PC-9 (cell line): ENCODE results near the gene HIF1A. TPM values are rescaled to one million over a fixed set of nuclear protein-coding genes. Genes with fewer than 3 reads are reported as not detected.
A peak's percentile ranks its signal among the peaks of the same experiment; 100 is the strongest.

Source experiments
- BruUV-seq: library from RNA; stranded (reverse); fragments of 400-500 nt; replicated peaks from 2 replicates; lab custom pipeline; 2021; lab: Mats Ljungman, UMichigan
- CTCF ChIA-PET: fragments of 300-600 bp; sonication (Branson Sonifier 250); formaldehyde crosslinking; loops from one replicate; lab custom pipeline; 2022; ENCODE audit warnings: antibody characterized with exemption; lab: Charles Lee
- POLR2A ChIA-PET: fragments of 300-600 bp; sonication (Branson Sonifier 250); formaldehyde crosslinking; loops from one replicate; lab custom pipeline; 2022; ENCODE audit warnings: antibody characterized with exemption; ENCODE audit not compliant: unreplicated experiment; lab: Charles Lee
- DNase-seq, 2 experiments: peaks; one replicate each; pipeline versions ENCODE4 v3.0.0 to v3.0.0-alpha.2; 2015 to 2022; ENCODE audit warnings: mixed read lengths in 1 of 2
- H2AFZ ChIP-seq: fragments of 200-600 bp; sonication (generic); 2 replicates; pipeline ENCODE4 v1.8.1; 2017; ENCODE audit warnings: antibody characterized with exemption
- H3F3A ChIP-seq: fragments of 200-600 bp; sonication (generic); 2 replicates; pipeline ENCODE4 v1.8.1; 2017; ENCODE audit warnings: antibody characterized with exemption, mild to moderate bottlenecking, low read depth; ENCODE audit not compliant: insufficient read depth
- H3K27ac ChIP-seq: fragments of 200-600 bp; sonication (generic); 2 replicates; pipeline ENCODE4 v1.6.1; 2016; ENCODE audit warnings: mixed run types
- H3K27me3 ChIP-seq: fragments of 200-600 bp; sonication (generic); 2 replicates; pipeline ENCODE4 v1.6.1; 2016; ENCODE audit warnings: low read depth, mixed run types; ENCODE audit not compliant: insufficient read depth
- H3K36me3 ChIP-seq: fragments of 200-600 bp; sonication (generic); 2 replicates; pipeline ENCODE4 v1.6.1; 2016; ENCODE audit warnings: low read depth, mixed run types
- H3K4me1 ChIP-seq: fragments of 200-600 bp; sonication (generic); replicated peaks from 2 replicates; pipeline ENCODE4 v1.6.1; 2016; ENCODE audit warnings: mixed run types; ENCODE audit not compliant: insufficient read depth
- H3K4me2 ChIP-seq: fragments of 200-600 bp; sonication (generic); 2 replicates; pipeline ENCODE4 v1.6.1; 2017; ENCODE audit warnings: mixed run types
- H3K4me3 ChIP-seq: fragments of 200-600 bp; sonication (generic); 2 replicates; pipeline ENCODE4 v1.6.1; 2016; ENCODE audit warnings: mixed run types
- H3K79me2 ChIP-seq: fragments of 200-600 bp; sonication (generic); 2 replicates; pipeline ENCODE4 v1.6.1; 2017; ENCODE audit warnings: low read depth, mixed run types
- H3K9me2 ChIP-seq: fragments of 200-600 bp; sonication (generic); 2 replicates; pipeline ENCODE4 v1.8.1; 2017; ENCODE audit warnings: mild to moderate bottlenecking; ENCODE audit not compliant: insufficient read depth
- H3K9me3 ChIP-seq: fragments of 200-600 bp; sonication (generic); 2 replicates; pipeline ENCODE4 v1.8.1; 2016; ENCODE audit warnings: low read depth; ENCODE audit not compliant: insufficient read depth
- H4K20me1 ChIP-seq: fragments of 200-600 bp; sonication (generic); 2 replicates; pipeline ENCODE4 v1.8.1; 2017; ENCODE audit not compliant: insufficient read depth
- CTCF ChIP-seq: fragments of 200-600 bp; sonication (generic); conservative IDR thresholded peaks from 2 replicates; pipeline ENCODE4 v1.6.1; 2017; ENCODE audit warnings: mixed run types, antibody characterized with exemption, mild to moderate bottlenecking, moderate library complexity
- EZH2 ChIP-seq: fragments of 200-600 bp; sonication (generic); IDR thresholded peaks from 2 replicates; pipeline ENCODE4 v1.8.0; 2017; ENCODE audit warnings: antibody characterized with exemption, low read depth
- intact Hi-C: fragments of 100-400 bp; cut with micrococcal nuclease; formaldehyde crosslinking; loops from one replicate; pipeline ENCODE4 v1.10.0; 2022; ENCODE audit not compliant: unreplicated experiment
- total RNA-seq: library from RNA; stranded (reverse); gene quantifications from 2 replicates; pipeline ENCODE4 v1.2.3, GENCODE V29; 2021

Gene HIF1A
- total RNA-seq, 1 experiment from 2014 or later, result 146 TPM

- peaks cover 94% of the 10 kb centered on the region for H3F3A ChIP-seq
- POLR2A ChIA-PET, result interaction anchor here (0.6 to 0.7 kb wide), 2 partner anchors 18 to 193 kb away, joined by 3 read pairs; no protein-coding TSS in a partner anchor
Observed at GRCh38 chr14:61716956-61717355, 21.6 kb downstream of the HIF1A start.

GRCh38 chr14:61718039-61718438 is 22.7 kb downstream of the HIF1A start:
- CTCF ChIA-PET, result no interaction called here
- no peaks in the 10 kb centered on the region for H3K27me3 ChIP-seq
- intact Hi-C loops, result no loop called here
- POLR2A ChIA-PET, result no interaction called here
- BruUV-seq, result no TSS peak
- H3K9me3 ChIP-seq, result no peaks in the 10 kb centered on the region
- peaks cover 41% of the 10 kb centered on the region for H3K36me3 ChIP-seq
- peak overlapping the region; percentile 40 for H3K27ac ChIP-seq
- no peak for TF ChIP-seq CTCF
- no peak overlapping the region for H3K4me3 ChIP-seq
- H3K9me2 ChIP-seq, result no peaks in the 10 kb centered on the region
- peaks cover 100% of the 10 kb centered on the region for H3F3A ChIP-seq
- no peak overlapping the region for H3K4me2 ChIP-seq
- no peak for DNase-seq
- peaks cover 71% of the 10 kb centered on the region for H3K4me1 ChIP-seq
- peaks cover 76% of the 10 kb centered on the region for H4K20me1 ChIP-seq
- peaks cover 98% of the 10 kb centered on the region for H3K79me2 ChIP-seq
- no peak overlapping the region for H2AFZ ChIP-seq

More at GRCh38 chr14:61716956-61717355, 21.6 kb downstream of the HIF1A start:
- Histone ChIP-seq H3K27me3 (no peaks in the 10 kb centered on the region), H3K4me1 (peaks cover 82% of the 10 kb centered on the region), H3K36me3 (peaks cover 33% of the 10 kb centered on the region), H3K27ac (peak overlapping the region; percentile 40), H3K4me3 (no peak overlapping the region), H4K20me1 (peaks cover 86% of the 10 kb centered on the region), H3K4me2 (no peak overlapping the region), H3K9me3 (no peaks in the 10 kb centered on the region), H3K9me2 (no peaks in the 10 kb centered on the region), H2AFZ (no peak overlapping the region), H3K79me2 (peaks cover 98% of the 10 kb centered on the region)
- intact Hi-C loops, result no loop called here
- no TSS peak for BruUV-seq
- TF ChIP-seq EZH2, result no peak
- no peak for TF ChIP-seq CTCF
- CTCF ChIA-PET, result no interaction called here
- no peak for DNase-seq

GRCh38 chr14:61719344-61720293 is 24.3 kb downstream of the HIF1A start:
- no peak overlapping the region for H3K4me3 ChIP-seq
- peak overlapping the region; percentile 40 for H3K27ac ChIP-seq

More at GRCh38 chr14:61719344-61720293, 24.3 kb downstream of the HIF1A start:
- H4K20me1 ChIP-seq, result peaks cover 66% of the 10 kb centered on the region
- BruUV-seq, result no TSS peak
- H3K9me3 ChIP-seq, result no peaks in the 10 kb centered on the region
- TF ChIP-seq CTCF (no peak), EZH2 (no peak)
- peaks cover 55% of the 10 kb centered on the region for H3K36me3 ChIP-seq
- H3K9me2 ChIP-seq, result no peaks in the 10 kb centered on the region
- H3F3A ChIP-seq, result peaks cover 98% of the 10 kb centered on the region
- peaks cover 97% of the 10 kb centered on the region for H3K79me2 ChIP-seq
- peaks cover 57% of the 10 kb centered on the region for H3K4me1 ChIP-seq
- no peaks in the 10 kb centered on the region for H3K27me3 ChIP-seq
- POLR2A ChIA-PET, result interaction anchor here (0.6 to 1.1 kb wide), 4 partner anchors 21 to 1630 kb away, joined by 4 to 12 read pairs (median 8); no protein-coding TSS in a partner anchor
- intact Hi-C loops, result no loop called here
- peak overlapping the region; percentile 2; the same call in 1 of the 2 replicates for H3K4me2 ChIP-seq
- no peak overlapping the region for H2AFZ ChIP-seq
- CTCF ChIA-PET, result interaction anchor here (0.6 kb wide), 1 partner anchor 66 kb away, joined by 3 read pairs; no protein-coding TSS in a partner anchor
- DNase-seq, result no peak
